LNCaP clone FGC (cell line): ENCODE data around the gene SEC14L6.

Experiments used
- DNase-seq: peaks from one replicate; pipeline ENCODE4 v3.0.0-alpha.2; 2011; ENCODE audit warnings: low read depth
- H3K4me3 ChIP-seq: 2 replicates; pipeline ENCODE4 v1.5.1; 2011; ENCODE audit warnings: mild to moderate bottlenecking, low read depth, low read length, control low read depth
- CTCF ChIP-seq: IDR thresholded peaks from 2 replicates; pipeline ENCODE4 v1.5.1; 2012; ENCODE audit warnings: mild to moderate bottlenecking; ENCODE audit not compliant: control insufficient read depth, insufficient read depth; ENCODE audit errors: extremely low read depth

Gene SEC14L6

GRCh38 chr22:30516731-30517130 is 29.8 kb downstream of the SEC14L6 start:
- DNase-seq, result no peak
- TF ChIP-seq CTCF, result no peak
- no peak overlapping the region for H3K4me3 ChIP-seq

- no peak for DNase-seq
- no peak for TF ChIP-seq CTCF
- no peak overlapping the region for H3K4me3 ChIP-seq
These were observed 30.3 kb downstream of the SEC14L6 start for GRCh38 chr22:30516273-30516672.

GRCh38 chr22:30514252-30514651 is 32.3 kb downstream of the SEC14L6 start:
- no peak for TF ChIP-seq CTCF
- no peak overlapping the region for H3K4me3 ChIP-seq
- no peak for DNase-seq

GRCh38 chr22:30513462-30513861 is 33.1 kb downstream of the SEC14L6 start:
- no peak for DNase-seq
- H3K4me3 ChIP-seq, result no peak overlapping the region
- TF ChIP-seq CTCF, result no peak

DNA sequence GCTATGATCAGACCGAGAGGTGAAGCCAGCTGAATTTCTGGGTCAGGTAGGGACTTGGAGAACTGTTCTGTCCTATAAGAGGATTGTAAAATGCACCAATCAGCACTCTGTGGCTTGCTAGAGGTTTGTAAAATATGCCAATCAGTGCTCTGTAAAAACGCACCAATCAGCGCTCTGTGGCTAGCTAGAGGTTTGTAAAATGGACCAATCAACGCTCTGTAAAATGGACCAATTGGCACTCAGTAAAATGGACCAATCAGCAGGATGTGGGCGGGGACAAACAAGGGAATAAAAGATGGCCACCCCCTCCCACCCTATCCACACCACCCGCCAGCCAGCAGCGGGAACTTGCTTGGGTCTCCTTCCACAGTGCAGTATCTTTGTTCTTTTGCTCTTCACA is 34.6 kb downstream of the SEC14L6 start:
- no peak for TF ChIP-seq CTCF
- H3K4me3 ChIP-seq, result no peak overlapping the region

GRCh38 chr22:30511109-30511508 is 35.4 kb downstream of the SEC14L6 start:
- no peak for TF ChIP-seq CTCF
- no peak overlapping the region for H3K4me3 ChIP-seq
- no peak for DNase-seq

More for the DNA sequence above, 34.6 kb downstream of the SEC14L6 start:
- DNase-seq, result no peak

DNA sequence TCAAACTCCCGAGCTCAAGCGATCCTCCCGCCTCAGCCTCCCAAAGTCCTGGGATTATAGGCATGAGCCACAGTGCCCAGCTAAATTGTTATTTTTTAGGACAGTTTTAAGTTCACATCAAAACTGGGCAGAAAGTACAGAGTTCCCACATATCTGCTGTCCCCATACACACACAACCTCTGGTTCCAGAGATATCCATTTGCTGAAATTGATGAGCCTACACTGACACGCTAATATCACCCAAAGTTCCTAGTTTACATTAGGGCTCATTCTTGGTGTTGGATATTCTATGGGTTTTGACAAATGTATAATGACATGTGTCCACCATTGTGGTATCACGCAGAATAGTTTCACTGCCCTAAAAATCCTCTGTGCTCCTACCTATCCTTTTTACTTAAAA is 38.3 kb downstream of the SEC14L6 start:
- H3K4me3 ChIP-seq, result no peak overlapping the region
- no peak for DNase-seq
- TF ChIP-seq CTCF, result no peak
